SK-N-MC (cell line): Measurements from ENCODE around the gene FBLIM1.

Experiments used
- EZH2 ChIP-seq: fragments of 200-600 bp; sonication (generic); IDR thresholded peaks from one replicate; pipeline ENCODE4 v1.6.1; 2017; ENCODE audit warnings: antibody characterized with exemption
- POLR2AphosphoS5 ChIP-seq: IDR thresholded peaks from 2 replicates; pipeline ENCODE4 v1.6.1; 2012; ENCODE audit warnings: mild to moderate bottlenecking, low read depth, low read length, borderline replicate concordance

DNA sequence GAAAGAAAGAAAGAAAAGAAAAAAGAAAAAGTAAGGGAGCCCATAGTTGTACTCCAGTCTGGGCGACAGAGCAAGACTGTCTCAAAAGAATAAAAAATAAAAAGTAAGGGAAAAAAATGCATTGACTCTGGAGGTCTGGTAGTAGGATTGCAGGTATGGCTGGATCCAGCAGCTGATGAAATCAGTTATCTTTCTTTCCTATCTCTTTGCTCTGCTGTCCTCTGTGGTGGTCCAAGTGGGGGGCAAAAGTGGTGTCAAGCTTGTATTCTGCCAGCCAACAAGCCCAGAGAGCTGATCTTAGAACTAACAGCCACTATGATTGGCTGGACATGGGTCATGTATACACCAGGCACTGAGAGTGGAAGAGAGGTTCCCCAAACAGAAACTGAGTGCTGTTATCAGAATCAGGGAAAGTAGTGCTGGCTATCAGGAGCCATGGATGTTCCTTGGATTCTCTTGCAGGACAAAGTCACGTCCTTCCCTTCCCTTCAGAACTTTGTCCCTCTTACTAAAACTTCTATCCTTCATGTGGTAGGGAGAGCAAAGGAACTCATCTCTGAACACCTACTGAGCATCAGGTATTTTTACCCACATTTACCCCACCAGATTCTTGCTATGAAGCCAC, 3.5 kb upstream of the FBLIM1 start:
- no peak for TF ChIP-seq POLR2AphosphoS5
- no peak for TF ChIP-seq EZH2
